A204.1 (cell line): Measurements from ENCODE around the gene EEFSEC.

Experiments
- FAIRE-seq: peaks from 2 replicates; lab custom pipeline; 2012; peaks lifted over from hg19 to GRCh38; lab: Jason Lieb, UNC

Gene EEFSEC

DNA sequence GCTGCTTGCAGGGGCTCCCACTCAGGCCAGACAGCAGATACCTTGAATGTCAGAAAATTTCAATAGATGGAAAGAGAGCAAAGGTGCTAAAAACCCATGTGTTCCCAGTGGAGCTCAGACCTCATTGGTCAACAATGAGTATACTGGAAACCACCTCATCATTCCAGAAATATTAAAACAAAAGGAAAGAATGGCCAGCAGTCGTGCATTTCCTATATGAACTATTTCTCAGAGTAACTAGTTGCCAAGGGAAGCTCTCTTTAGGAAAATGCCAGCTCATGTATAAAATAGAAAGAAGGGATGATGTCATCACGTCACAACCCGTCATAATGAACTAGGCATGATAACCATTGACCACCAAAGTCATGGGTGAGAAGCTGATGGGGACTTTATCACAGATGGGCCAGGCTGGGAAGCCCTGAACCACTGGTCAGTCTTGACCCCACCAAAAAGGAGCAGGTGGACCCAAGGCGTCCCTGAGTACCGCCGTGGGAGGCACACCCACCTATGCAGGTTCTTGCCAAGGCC lies 295.9 kb downstream of the EEFSEC start:
- FAIRE-seq = no peak

DNA sequence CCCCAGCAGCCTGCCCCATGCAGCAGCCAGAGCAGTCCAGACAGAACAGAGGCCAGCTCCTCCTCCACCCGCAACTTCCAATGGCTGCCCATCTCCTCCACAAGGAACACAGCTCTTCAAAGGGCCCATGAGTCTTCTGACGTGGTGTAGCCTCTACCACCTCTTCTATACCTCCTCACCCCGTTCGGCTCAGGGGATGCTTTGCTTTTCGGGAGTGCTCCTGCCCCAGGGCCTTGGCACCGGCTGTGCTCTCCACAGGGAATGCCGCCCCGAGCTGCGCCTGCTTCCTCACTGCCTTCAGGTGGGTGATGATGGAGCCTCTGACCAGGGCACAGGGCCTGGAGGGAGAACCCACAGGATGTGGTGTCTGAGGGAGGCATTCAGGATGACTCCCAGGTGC lies 298.8 kb downstream of the EEFSEC start:
- FAIRE-seq = no peak

DNA sequence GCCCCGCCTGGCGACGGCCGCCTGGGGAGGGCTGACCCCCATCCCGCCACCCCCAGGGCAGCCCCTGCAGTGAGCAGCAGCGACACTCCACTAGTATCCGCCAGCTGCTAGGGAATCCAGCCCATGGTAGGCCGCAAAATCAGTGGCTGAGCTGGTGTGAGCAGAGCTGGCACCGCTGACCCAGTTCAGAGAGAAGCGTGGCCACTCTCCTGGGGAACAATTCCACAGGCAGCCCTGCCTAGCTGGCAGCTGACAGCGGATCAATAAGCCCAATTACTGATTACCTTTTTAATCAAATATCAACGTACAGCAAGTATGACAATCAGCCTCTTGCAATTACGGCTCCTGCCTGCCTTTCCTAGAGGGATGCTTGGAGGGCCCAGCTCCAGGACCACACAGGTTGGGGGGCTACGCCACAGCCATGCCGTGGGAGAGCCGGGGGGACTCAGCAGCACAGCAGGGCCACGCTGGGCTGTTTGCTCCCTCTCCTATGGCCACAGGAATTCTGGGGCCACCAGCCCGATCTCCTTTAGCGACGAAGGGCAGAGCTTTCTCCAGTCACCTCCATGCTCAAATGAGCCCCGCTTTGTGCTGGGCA lies 299.5 kb downstream of the EEFSEC start:
- FAIRE-seq = no peak

DNA sequence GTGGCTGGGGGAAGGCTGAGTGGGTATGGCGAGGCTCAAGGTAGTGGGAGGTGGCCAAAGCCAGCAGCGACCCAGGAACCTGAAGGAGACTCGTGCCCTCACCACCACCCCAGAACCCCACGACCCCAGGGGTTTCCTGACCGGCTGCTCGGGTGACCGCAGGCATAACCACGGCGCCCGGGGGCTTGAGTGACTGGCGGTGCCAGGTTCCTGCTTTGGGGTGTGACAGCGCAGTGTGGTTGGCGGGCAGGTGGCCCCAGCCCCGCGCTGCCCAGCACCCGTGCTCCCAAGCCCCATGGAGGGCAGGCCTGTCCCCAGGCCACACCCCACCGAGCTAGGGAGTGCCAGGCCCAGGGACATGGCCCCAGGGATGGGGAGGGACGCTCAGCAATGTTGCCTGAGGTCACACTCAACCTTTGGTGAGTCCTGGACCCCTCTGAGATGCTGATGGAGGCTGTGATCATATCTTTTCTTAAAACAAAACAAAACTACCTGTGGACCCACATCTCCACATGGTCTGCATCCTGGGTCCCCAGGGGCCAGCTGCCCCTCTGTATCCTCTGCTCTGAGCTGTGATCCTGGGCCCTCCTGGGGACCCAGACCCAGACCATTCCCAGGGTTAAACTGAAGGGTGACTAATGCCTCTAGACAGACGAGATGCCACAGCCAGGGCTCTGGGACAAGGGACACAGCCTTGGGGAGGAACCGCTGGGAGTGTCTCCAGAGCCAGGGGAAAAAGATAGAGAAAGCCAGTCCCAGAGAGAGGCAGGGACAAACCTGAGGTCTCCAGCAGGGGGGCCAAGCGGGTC lies 300.4 kb downstream of the EEFSEC start:
- no peak for FAIRE-seq

DNA sequence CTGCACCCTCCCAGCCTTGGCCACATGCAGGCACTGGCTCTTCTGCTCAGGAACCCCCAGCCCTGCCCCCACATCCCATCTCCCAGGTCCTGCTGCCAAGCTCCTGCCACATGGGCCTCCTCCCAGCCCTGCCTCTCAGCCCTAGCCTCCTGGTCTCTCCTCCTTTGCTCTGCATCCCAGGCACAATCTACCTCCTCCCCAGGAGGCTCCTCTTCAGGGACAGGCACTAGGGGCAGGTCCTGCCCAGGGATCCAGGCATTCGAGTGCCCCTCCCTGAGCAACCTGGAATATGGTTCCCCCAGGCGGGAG lies 301.0 kb downstream of the EEFSEC start:
- FAIRE-seq = no peak

DNA sequence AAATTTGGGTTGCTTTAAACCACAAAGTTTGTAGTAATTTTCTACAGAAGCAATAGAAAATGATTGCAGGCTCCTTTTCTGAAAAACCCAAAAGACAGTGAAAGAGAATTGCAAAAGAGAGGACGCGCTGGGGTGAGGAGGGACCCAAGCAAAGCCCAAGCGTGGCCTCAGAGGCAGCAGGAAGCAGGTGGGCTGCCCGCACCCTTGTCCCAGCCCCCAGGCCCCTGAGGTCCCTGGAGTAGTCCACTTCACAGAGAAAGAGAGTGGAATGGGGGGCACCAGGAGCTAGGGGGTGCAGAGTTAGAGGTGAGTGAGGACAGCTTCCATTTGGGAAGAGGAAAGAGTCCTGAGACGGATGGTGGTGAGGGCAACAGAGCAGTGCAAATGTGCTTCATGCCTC lies 301.8 kb downstream of the EEFSEC start:
- FAIRE-seq = no peak

DNA sequence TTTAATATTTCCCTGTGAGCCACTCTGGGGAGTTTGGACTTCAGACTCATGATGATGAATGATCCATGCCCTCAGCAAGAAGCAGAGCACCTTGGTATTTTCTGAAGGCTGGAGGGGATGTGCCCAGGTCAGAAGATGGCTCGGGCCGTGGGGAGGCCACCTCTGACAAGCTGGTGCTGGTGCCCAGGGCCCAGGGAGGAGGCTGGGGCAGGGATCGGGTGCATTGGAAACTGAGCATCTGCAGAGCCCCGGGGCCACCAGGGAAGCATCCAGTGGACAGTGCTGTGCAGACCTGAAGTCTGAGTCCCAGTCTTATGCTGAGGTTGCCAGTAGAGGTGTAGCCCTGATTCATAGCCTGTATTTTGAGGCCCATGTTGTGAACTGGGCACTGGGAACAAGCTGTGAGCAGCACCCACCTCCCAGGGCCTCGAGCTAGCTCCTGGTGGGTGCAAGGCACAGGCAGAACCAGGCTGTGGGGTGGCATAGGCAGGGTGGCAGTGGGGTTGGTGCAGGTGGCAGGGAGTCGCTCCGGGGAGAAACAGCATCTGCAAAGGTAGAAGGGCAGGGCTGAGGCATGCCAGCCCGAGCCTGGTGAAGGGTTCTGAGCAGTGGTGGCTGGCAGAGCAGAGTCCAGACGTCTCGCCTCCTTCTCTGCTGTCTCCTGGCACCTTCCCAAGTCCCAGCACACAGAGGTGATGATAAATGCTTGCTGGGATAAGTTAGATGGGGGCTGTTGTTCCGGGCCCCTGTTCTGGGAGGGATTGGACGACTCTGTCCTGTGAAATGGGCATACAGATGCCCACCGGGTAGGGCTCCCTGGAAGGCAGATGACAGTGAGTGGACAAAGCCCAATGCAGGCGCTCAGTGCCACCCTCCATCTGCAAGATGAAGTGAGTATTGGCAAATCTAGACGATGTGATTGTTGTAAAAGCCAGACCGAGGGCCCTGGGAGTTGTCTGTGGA lies 302.8 kb downstream of the EEFSEC start:
- no peak for FAIRE-seq

DNA sequence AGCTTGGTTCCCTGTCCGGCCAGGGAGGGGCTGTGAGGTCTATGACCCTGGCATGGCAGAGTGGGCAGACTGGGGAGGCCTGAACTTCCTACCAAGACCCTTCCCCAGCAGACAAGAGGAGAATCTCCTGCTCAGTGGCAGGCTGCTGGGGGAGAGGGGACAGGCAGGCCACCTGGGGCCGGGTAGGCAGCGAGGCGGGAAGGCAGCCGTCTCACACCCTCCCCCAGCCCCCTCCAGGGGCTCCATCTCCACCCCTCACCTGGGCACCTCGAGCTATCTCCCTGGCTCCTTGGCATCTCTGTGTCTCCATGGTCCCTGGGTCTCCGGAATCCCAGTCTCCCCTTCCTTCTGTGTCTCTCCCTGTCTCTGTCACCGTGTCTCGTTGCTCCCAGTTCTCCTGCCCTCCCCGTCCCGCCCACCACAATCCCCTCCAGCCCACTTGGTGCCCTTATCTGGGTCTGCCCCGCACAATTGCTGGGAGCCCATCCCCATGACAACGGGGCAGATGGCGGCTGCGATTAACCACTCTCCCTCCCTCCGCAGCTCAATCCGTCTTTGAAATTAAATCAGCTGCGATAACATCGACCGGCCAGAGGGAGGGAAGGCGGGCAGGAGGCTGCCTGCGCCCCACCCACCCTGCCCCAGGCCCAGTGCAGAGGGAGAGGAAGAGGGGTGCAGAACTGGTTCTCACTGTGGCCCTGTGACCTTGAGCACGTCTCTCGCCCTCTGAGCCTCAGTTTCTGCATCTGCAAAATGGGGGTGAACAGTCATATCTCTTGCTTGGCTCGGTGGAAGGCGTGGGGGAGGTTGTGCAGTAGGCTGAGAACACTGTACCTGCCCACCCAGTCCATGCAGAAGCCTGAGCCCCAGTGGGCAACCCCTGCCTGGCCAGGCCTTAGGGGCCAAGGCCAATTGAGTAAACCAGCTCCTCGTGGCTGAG lies 303.8 kb downstream of the EEFSEC start:
- no peak for FAIRE-seq

DNA sequence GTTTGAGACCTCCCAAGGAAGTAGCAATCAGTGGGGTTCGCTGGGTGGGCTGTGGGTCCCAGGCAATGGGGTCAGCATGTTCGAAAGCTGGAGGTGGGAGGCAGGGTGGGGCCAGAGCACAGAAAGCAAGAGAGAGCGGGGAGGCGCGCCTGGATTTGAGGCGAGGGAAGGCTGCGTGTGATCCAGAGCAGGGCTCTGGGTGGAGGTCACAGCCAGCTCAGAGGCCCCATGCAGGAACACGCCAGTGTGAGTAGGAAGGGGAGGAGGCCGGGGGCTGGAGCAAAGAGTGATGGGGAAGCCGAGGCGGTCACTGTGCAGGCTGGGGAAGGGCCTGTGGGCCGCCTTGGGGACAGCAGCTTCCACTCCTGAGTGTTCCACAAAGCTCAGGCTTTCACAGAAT lies 304.7 kb downstream of the EEFSEC start:
- FAIRE-seq = no peak
